Activated CD4-positive, alpha-beta T cell treated with anti-CD3 and anti-CD28 coated beads, Interleukin-2, Interleukin-4, amounts not matched to agents 100 ng/mL and 50 ng/mL, durations not matched to agents 16 hours and 8 hours (primary cell): ENCODE results near the gene GAN.
"Not testable (repeated sequence)": the region's sequence is repeated elsewhere in the genome, so short reads cannot be mapped to it uniquely, and the experiment has no call there.

ENCODE experiments used
- DNase-seq: peaks from one replicate; pipeline ENCODE4 v3.0.0-alpha.2; 2020; ENCODE audit warnings: low spot score

GAN gene

DNA sequence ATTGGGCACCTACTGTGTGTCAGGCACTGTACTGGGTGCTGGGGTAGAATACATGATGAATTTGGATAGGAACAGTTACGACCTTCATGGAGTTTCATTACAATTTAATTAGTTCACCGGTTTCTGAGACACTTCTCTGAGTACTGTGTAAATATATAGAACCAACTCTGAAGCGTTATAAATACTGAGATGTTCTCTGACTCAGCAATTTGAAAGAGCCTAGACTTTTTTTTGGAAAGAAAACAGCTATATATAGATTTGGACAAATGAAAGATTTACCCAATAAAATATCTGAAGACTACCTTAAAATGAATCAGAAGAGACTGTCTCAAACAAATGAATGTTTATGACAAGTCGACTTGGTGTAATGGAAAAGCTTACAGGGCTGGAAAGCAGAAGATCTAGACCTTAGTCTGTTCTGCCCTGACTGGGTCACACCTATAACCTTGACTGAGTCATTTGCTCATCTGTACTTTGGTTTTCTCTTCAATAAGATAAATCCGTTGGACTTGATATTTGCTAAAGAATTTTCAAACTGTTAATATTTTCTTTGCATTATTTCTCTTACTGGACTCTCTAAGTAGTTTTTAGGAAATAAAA, 4.6 kb upstream of the GAN start:
- peak; percentile 24 for DNase-seq

DNA sequence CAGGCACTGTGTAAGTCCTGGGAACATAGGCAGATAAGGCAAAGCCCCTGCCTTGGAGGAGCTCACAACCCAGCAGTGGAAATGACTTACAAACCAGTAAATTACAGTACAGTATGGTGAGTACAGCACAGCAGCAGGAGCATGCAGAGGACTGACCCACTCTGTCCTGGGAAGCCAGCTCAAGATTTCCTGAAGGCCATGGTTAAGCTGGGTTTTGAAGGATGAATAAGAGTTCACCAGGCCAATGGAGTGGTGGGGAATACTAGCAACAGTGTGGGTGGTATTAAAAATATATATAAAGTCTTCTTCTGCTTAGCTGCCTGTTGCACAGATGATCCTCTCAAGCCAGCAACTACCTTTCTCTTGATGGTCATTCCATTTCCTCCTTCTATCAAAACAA, 3.0 kb upstream of the GAN start:
- no peak for DNase-seq

DNA sequence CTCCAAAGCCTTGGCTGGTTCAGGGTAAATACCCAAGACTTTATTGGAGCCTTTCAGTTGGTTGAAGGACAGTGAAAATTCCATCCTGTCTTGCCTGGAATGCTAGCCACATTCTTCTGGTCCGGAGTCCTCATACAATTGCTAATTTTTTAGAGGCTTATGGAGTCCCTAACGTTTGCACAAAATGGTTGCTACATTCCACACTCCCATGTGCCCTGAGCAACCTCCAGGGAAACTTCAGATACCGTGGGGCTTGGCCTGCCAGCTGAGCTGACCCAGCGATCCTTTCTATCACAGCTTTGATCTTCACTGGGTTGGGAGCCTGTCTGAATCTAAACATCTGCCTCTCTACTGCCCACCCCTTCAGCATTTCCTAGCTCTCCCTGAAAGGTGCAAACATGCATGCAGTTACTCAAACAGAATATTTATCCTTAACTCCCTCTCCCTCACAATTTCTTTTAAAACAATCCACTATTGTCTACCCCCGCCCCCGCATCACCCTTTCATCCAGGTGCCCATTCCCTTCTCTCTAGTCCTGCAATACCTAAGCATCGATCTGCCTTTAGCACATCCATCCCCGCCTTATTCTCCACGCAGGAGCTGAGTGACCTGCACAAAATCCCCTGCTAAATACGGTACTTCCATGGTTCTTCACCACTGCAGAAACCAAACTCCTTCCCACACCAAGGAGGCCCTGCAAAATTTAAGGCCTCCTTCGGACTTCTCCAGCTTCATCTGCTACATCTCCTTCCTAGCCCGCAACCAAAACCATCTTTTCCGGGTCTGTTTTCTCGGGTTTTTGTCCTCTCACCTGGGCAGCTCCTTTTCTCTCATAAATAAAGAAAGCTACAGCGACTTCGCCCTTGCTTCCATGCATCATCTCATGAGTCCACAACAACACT, 810 bp upstream of the GAN start:
- DNase-seq, result no peak

DNA sequence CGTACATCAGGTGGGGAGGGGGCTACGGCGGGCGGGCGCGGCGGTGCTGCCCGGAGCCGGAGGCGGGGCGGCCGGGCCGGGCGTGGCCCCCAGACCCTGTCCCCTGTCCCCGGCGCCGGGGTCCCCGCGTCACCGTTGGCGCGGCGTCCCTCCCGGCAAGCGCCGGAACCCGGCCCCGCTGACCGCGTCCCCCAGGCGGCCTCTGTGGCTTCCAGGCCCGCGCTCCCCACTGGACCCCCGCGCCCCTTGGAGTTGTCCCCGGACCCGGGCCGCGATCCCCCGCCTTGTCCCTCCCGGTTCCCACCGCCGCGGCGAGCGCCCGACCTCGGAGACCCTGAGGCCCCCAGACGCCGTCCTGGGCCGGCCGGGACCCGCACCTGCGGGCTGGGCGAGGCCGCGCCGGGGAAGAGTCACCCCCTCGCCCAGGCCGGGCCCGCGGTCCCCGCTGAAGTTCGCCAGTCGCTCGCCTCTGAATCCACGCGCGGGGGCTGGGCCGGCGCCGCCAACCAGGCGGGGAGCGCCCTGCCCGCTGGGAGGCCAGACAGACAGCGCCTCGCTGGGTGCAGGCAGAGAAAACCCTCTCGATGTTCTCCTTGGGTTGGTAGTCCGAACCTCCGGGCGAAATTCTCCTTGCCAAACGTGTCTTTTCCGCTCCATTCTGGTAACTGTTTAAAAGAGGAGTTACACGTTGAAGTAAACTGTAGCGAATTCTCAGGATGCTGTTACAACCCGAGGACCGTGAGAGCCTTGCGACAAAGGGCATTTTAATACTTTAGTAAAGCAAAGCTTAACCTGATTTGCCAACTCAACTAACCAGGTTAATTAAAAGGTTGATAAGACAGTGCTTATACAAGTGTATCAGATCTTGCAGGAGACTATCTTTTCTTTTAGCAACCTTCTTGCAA, 761 bp downstream of the GAN start:
- DNase-seq, result peak; percentile 37

DNA sequence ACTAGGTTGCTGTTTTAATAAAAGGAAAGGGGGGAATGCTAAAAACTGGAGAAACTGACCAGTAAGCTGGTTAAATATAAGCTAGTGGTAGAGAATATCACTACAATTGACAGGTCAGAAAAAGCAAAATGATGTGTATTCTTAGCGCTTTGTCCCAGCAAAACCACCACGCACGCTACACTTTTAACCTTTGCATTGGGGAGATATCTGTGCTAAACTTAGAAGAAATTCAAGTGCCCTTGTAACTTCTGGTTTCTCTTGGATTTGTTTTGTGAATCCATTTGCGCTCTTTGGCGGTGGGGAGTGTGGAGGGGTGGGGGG, 1.4 kb downstream of the GAN start:
- DNase-seq, result no peak

DNA sequence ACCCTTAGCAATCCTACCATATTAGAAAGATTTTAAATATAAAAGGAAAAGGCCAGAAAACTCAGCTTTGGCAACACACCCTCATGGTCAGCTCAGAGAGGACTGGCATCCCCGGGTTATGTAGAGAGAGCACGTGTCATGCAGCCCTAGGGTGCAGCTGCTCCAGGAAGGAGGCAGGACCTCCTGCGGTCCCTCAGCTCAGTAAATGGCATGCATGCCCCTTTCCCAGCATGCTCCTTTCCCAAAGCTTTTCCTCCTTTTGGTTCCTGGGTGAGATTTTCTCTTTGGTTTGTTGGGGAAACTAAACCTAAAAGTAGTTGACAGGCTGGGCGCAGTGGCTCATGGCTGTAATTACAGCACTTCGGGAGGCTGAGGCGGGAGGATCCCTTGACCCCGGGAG, 3.9 kb downstream of the GAN start:
- no peak for DNase-seq

DNA sequence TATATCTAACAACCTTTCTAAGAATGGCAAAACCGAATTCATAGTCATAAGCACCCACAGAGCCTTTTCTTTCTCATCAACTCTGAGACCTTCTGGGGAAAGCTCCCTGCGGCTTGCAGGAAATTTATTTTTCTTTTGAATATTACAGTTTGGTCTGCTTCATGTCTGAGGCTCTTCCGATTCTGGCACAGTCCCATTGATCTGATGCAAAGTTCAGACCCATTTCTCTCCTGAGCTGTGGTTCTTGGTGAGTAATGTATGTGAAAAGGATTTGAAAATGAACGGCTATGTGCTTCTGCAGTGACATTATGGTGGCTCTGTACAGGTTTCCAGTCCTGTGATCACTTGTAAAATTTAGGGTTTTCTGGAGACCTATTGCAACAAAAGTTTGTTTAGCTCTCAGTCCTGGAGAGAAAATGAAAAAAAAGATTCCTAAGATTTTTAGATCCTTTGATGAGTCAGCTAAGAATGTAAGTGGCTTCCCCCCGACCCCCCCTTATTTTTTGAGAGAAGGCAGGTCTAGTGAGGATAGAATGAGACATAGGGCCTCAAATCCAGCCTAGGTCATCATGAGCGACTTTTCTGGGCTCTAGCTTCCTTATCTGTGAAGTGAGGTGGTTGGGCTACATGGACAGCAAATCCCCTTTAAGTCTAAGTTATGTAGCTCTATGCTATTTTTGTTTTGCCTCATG, 4.6 kb downstream of the GAN start:
- no peak for DNase-seq

DNA sequence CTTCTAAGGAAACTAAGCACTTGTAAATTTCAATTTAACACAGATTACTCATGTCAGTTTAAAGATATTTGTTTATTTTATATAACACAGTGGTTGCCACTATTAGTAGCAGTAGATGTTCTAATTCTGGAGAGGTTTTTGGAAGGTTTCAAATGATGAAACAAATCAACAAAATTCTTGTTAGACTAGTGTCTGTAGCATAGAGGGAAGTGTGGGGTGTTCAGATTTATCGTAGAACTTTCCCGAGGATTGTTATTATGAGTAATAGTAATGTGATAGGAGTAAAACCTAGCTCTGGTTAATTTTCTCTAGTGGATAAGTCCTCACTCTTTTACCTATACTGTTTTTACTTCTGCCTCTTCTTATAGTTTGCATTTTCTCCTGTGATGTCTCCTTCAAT, 6.3 kb downstream of the GAN start:
- DNase-seq, result no peak

DNA sequence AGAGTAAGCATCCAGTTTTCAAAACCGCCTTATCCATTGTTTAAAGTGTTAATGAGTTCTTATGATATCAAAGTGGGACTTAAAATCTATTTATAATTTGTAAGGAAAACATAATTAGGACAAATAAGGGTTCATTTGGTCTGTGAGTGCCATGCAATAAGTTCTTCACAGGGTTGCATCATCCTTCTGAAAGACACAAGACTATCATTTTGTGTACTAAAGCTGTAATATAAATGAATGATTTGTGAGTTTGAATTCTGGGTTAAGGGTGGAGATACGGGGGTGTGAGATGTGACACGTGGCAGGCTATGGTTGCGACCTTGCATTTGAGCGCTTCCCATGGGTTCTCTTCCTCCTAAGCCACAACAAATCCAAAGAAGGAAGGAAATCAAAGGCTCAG, 6.8 kb downstream of the GAN start:
- no peak for DNase-seq

DNA sequence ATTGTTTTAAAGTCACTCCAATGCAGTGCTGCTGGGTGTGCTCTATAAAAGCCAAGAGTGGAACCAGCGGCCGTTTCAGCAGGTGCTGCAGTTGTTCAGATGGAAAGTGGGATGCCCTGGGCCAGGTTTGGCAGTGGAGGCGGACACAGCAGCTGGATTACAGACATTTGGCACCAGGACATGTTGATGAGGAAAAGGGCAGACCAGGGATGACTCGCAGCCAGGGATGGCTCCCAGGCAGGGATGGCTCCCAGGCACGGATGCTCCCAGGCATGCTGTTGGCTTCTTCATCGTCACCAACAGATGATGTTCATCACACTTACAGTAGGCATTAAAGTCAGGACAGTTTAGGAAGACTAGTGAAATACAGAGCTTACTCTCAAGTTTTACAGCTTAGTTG, 10.0 kb downstream of the GAN start:
- no peak for DNase-seq

DNA sequence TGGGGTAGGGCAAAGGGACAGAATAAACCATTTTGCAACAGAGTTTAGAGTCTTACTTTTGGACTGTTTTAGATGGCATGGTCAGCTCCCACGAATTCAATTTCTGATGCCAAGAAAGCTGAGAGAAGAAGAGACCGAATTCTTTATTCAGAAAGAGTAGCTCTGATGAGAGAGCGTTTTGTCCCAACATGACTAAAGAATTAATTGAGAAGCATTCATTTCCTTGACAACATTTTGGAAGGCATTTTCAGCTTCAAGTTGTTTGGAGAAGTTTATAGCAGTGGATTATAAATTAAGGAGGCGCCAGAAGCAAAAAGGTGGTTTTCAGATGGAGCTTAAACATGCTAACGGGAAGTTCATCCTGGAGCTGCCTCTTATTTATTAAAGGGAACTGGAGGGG, 12.2 kb downstream of the GAN start:
- no peak for DNase-seq

DNA sequence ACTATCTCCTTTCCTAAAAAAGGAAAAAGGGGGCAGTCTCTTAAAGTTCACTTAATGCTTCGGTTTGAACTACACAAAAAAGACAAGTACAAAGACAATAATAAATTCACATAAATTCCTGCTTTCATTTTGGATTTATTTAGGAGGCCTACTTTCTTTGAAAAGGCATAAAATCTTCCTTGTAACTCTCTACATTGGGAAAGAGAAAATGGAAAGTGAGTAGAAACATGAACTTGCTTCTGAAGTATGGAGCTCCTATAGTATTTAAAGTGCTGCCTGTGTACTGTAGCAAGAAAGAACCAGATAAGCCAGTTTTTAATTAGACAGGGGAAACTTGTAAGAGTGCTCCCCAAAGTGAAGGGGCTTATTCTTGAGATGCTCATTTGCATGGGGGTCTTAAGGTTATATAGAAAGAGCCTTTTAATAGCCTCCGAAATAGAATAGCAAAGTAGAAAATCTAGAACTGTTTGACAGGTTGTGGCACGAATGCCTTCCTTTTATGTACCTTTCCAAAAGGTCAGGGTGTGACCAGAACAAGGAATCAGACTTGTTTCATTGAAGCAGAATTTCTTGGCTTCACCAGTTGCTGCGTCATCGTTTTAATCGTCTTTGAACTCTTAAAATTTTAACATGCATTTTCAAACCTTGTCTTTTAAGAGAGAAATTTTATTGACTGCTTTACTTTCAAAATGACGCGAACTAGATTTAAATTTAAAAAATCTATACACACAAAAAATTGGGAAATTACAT, 12.9 kb downstream of the GAN start:
- DNase-seq, result no peak

DNA sequence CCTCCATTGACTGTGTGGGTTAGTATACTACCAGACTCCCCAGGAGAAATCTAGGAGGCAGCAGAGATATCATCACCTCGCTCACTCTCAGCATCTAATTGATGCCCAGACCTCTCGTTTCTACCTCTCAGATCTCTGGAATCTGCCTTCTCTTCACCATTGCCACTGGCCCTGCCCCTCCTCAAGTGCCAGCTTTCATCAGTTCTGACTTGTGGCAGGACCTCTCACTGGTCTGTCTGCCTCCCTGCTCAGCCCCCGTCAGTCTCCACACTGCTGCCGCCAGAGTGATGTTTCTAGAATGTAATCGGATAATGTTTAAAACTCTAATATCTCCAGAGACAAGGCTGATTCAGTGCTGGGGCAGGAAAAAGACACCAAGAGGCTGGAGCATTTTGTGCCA, 15.2 kb downstream of the GAN start:
- no peak for DNase-seq

DNA sequence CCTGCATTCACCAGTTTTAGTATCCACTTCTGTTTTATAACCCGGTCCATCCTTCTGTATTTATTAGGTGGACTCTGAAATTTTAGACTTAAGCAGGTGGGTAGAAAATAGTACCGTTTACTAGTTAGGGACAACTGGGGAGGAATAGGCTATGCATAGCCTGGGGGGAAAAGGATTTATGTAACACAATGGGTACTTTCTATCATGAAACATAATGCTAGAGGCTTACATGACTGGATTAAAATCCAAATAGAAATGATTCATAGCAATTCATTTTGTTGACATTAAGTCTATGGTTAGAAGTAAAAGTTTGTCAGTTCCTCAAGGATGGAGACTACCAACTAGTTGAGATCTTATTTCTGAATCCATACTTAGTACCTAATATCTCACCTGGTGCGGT, 18.6 kb downstream of the GAN start:
- DNase-seq, result no peak

DNA sequence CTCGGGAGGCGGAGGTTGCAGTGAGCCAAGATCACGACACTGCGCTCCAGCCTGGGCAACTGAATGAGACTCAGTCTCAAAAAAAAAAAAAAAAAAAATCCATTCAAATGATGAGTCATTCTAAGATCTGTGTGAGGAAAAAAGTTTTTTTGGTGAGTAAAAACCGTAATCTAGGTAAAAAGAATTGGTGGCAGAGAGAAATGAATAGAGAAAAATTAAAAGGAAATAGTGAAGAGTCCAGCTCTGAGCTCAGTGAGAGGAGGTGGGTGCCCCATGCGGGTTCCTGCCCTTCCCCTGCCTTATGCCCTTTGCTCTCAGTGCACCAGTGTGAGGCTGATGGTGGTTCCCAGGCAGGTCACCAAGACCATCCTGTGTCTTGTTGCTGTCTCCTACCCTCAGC, 20.9 kb downstream of the GAN start:
- DNase-seq, result peak; percentile 66

DNA sequence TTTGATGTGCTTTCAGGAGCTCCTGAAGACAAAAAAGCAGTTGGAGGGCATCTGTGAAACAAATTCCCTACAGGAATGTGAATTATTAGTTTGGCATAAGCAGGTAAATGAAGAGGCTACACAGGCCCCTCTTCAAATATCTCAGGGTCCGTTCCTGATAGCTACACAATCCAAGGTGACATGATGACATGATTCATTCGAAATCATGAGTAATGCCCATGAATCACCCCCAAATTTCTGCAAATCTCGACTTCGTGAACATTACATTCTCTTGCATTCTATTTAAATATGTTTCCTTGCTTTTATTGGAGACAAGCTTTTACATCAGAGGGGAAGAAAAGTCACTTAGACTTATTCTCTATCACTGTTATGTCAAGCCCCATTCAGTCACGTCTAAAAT, 22.3 kb downstream of the GAN start:
- DNase-seq, result no peak

DNA sequence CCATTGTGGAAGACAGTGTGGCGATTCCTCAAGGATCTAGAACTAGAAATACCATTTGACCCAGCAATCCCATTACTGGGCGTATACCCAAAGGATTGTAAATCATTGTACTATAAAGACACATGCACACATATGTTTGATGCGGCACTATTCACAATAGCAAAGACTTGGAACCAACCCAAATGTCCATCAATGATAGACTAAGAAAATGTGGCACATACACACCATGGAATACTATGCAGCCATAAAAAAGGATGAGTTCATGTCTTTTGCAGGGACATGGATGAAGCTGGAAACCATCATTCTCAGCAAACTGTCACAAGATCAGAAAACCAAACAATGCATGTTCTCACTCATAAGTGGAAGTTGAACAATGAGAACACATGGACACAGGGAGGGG, 30.4 kb downstream of the GAN start:
- not testable (repeated sequence) for DNase-seq

DNA sequence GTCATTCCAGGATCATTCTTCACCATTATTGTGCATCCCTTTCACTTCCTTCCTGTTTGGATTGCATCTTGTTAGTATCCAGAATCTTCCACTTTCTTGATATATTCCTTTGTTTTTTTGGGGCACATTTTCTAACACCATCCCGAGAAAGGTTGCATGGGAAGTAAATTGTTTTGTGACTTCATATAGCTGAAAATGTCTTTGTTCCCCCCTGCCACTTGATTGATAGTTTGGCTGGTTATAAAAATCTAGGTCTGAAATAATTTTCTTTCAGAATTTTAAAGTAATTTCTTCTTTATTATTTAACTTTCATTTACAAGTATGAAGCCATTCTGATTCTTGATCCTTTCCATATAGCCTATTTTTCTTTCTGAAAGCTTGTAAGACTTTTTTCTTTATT, 32.7 kb downstream of the GAN start:
- DNase-seq, result no peak

DNA sequence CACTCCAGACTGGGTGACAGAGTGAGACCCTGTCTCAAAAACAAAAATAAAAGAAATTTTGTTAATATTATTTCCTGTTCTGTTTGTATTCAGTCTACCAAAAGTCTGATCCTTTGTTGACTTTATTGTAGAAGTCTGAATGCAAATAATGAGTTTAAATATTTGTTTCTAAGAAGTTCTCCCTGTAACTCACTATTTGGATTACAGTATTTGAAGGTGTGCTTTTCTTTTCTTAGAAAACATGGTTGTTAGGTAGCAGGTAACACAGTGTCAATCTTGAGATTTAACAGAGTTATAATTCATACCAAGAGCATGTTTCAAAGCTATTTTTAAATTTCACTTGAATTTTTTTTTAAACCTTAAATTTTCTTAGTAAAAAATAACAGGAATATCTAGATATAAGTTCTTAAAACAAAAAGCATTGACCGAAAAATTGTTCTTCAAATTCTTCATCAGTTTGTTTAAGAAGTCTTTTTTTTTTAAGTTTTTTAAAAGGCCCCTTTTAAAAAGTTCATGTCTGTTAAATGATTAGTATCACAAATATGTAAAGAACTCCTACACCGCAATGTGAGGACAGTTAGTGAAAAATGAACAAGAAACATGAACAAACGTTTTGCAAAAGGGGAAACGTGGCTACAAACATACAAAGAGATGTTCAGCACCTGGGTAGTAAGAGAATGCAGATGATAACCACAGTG, 35.0 kb downstream of the GAN start:
- DNase-seq, result no peak

DNA sequence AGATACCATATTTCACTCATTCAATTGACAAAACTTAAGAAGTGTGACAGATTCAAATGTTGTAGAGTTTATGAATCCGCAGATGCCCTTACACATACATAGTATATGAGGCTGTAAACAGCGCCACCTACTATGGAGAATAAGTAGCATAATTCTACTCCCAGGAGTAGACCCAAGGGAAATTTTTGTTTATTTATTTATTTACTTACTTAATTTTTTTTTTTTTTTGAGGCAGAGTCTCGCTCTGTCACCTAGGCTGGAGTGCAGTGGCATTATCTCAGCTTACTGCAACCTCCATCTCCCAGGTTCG, 35.5 kb downstream of the GAN start:
- no peak for DNase-seq

DNA sequence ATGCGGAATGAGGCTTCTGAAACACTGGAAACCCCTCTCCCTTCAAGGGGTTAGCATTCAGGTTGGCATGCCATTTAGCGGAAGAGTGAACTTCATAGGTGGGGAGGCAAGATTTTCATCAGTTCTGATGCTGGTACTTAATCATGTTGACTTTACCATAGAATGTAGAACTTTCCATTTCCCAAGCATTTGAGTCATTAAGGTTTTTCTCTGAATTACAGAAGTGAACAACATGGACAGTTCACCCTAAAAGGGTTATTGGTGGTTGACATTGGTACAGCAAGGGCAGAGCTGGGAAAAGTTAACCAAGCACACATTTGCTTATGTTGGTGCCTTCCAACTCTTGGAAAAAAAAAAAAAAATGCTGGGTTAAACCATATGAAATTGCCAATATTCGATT, 39.1 kb downstream of the GAN start:
- no peak for DNase-seq
